H1 (cell line): ENCODE data around the gene TNF. TPM values are rescaled to one million over a fixed set of nuclear protein-coding genes. Genes with fewer than 3 reads are reported as not detected.

Source experiments
- SIX5 ChIP-seq: IDR thresholded peaks from 2 replicates; pipeline ENCODE4 v1.6.1; 2011; ENCODE audit warnings: mild to moderate bottlenecking, low read depth, low read length
- YY1 ChIP-seq: IDR thresholded peaks from 2 replicates; pipeline ENCODE4 v1.6.1; 2011; ENCODE audit warnings: low read depth, mild to moderate bottlenecking, low read length
- polyA plus RNA-seq, 7 experiments: library from polyadenylated mRNA; depleted of rRNA in 3 of 7; stranded (reverse) in 5 of 7; unstranded in 2 of 7; fragments of >200 nt in 5 of 7; fragments of 200-250 nt in 2 of 7; gene quantifications; 1 replicate in 5 of 7; 2 replicates in 1 of 7; 4 replicates in 1 of 7; pipeline versions ENCODE4 v1.2.1 to v1.2.3, GENCODE V29; 2011 to 2013; ENCODE audit warnings: missing spikeins in 2 of 7, mixed read lengths in 2 of 7
- total RNA-seq: library from RNA; stranded (reverse); fragmentation: NEBNext Ultra II Directional; extraction: Animal tissue kit (Norgen Biotek cat#: 25700); gene quantifications from 2 replicates; pipeline ENCODE4 v1.2.1, GENCODE V29; 2021

The TNF gene
- total and polyA plus RNA-seq, 2 of the 8 experiments (the other 6 are each of a cell fraction or from before 2014, with no cell fraction given), result not detected

DNA sequence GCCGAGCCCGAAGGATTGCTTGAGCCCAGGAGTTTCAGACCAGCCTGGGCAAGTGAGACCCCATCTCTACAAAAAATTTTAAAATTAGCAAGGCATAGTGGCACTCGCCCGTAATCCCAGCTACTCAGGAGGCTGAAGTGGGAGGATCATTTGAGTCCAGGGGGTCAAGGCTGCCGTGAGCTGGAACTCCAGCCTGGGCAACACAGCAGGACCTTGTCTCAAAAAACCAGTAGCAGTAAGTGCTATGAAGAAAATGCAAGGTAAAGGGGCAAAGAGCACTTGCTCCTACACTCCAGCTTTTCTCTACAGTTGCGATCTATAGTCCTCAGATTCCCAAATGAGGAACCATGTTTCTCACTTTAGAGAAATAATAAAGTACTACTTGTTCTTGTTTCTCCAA, 31.7 kb upstream of the TNF start (continued):
- no peak for TF ChIP-seq SIX5
- TF ChIP-seq YY1, result no peak
- TF ChIP-seq, all 59 proteins: peak for 0
